ENCODE data around the gene NHERF1.
A peak's percentile ranks its signal among the peaks of the same experiment; 100 is the strongest.

The NHERF1 gene

DNA sequence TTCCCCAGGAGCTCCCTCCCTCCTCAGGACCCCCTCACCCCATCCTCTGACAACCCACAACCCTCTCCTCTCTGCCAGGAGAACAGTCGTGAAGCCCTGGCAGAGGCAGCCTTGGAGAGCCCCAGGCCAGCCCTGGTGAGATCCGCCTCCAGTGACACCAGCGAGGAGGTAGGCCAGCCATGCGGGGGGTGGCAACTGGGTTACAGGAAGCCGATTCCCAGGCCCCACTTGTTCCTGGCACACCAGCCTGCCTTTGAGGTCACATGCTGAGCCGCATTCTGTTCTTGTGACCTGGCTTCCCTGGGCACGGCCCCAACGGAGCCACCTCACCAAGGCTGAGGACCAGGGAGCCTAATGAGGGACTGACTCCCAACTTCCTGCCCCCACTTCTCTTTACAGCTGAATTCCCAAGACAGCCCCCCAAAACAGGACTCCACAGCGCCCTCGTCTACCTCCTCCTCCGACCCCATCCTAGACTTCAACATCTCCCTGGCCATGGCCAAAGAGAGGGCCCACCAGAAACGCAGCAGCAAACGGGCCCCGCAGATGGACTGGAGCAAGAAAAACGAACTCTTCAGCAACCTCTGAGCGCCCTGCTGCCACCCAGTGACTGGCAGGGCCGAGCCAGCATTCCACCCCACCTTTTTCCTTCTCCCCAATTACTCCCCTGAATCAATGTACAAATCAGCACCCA, 19.8 kb downstream of the NHERF1 start:
- H4K20me1 ChIP-seq (ENCODE audit: insufficient read depth, low read length): peaks cover 79% of the 10 kb centered on the region
- H3K27ac ChIP-seq (ENCODE audit: low read length): no peak overlapping the region
- no peak overlapping the region for H3K9ac ChIP-seq (ENCODE audit: low read depth, low read length)
- no peak overlapping the region for H2AFZ ChIP-seq (ENCODE audit: low read depth, low read length)
- peaks cover 35% of the 10 kb centered on the region for H3K79me2 ChIP-seq (ENCODE audit: insufficient read depth, low read length)
- no peak for DNase-seq
- H3K9me3 ChIP-seq (ENCODE audit: insufficient read depth, low read length, severe bottlenecking): no peaks in the 10 kb centered on the region
- peaks cover 95% of the 10 kb centered on the region for H3K36me3 ChIP-seq (ENCODE audit: insufficient read depth, low read length)
- no peaks in the 10 kb centered on the region for H3K4me1 ChIP-seq (ENCODE audit: insufficient read depth, low read length)
- no peak overlapping the region for H3K4me3 ChIP-seq (ENCODE audit: low read depth in 1 of 2, low read length in 2 of 2)
- no peaks in the 10 kb centered on the region for H3K27me3 ChIP-seq (ENCODE audit: insufficient read depth, low read length, poor library complexity)
- no peak overlapping the region for H3K4me2 ChIP-seq (ENCODE audit: insufficient read depth, low read length)
- no peak for TF ChIP-seq EZH2 (IDR thresholded peaks at IDR 0.05; ENCODE audit: borderline replicate concordance, low read depth, low read length, severe bottlenecking)
- TF ChIP-seq CTCF (IDR thresholded peaks at IDR 0.05; ENCODE audit: borderline replicate concordance, extremely low read depth, low read length, poor library complexity, severe bottlenecking): no peak
- no peak for ATAC-seq (ENCODE audit: insufficient read depth, low read depth)

DNA sequence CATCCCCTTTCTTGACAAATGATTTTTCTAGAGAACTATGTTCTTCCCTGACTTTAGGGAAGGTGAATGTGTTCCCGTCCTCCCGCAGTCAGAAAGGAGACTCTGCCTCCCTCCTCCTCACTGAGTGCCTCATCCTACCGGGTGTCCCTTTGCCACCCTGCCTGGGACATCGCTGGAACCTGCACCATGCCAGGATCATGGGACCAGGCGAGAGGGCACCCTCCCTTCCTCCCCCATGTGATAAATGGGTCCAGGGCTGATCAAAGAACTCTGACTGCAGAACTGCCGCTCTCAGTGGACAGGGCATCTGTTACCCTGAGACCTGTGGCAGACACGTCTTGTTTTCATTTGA, 20.3 kb downstream of the NHERF1 start:
- TF ChIP-seq EZH2 (IDR thresholded peaks at IDR 0.05; ENCODE audit: borderline replicate concordance, low read depth, low read length, severe bottlenecking) (no peak), CTCF (IDR thresholded peaks at IDR 0.05; ENCODE audit: borderline replicate concordance, extremely low read depth, low read length, poor library complexity, severe bottlenecking) (no peak)
- no peak overlapping the region for H3K4me2 ChIP-seq (ENCODE audit: insufficient read depth, low read length)
- H3K9ac ChIP-seq (ENCODE audit: low read depth, low read length): no peak overlapping the region
- DNase-seq (no peak), ATAC-seq (ENCODE audit: insufficient read depth, low read depth) (no peak)
- no peak overlapping the region for H3K4me3 ChIP-seq (ENCODE audit: low read depth in 1 of 2, low read length in 2 of 2)
- peaks cover 79% of the 10 kb centered on the region for H4K20me1 ChIP-seq (ENCODE audit: insufficient read depth, low read length)
- H3K27ac ChIP-seq (ENCODE audit: low read length): no peak overlapping the region
- H3K4me1 ChIP-seq (ENCODE audit: insufficient read depth, low read length): peaks cover 3% of the 10 kb centered on the region; the same call in 1 of the 2 replicates
- H3K36me3 ChIP-seq (ENCODE audit: insufficient read depth, low read length): peaks cover 95% of the 10 kb centered on the region
- no peak overlapping the region for H2AFZ ChIP-seq (ENCODE audit: low read depth, low read length)
- peaks cover 34% of the 10 kb centered on the region for H3K79me2 ChIP-seq (ENCODE audit: insufficient read depth, low read length)
- no peaks in the 10 kb centered on the region for H3K9me3 ChIP-seq (ENCODE audit: insufficient read depth, low read length, severe bottlenecking)
- H3K27me3 ChIP-seq (ENCODE audit: insufficient read depth, low read length, poor library complexity): no peaks in the 10 kb centered on the region

- DNase-seq: no peak
- no peak for ATAC-seq (ENCODE audit: insufficient read depth, low read depth)
- H3K27ac ChIP-seq (ENCODE audit: low read length): 0 out of 2 replicates have a peak overlapping the region, but pooled peaks have one; percentile 31
- no peaks in the 10 kb centered on the region for H3K9me3 ChIP-seq (ENCODE audit: insufficient read depth, low read length, severe bottlenecking)
- peaks cover 4% of the 10 kb centered on the region; the same call in 1 of the 2 replicates for H3K4me1 ChIP-seq (ENCODE audit: insufficient read depth, low read length)
- peaks cover 93% of the 10 kb centered on the region for H3K36me3 ChIP-seq (ENCODE audit: insufficient read depth, low read length)
- no peaks in the 10 kb centered on the region for H3K27me3 ChIP-seq (ENCODE audit: insufficient read depth, low read length, poor library complexity)
- H3K9ac ChIP-seq (ENCODE audit: low read depth, low read length): no peak overlapping the region
- no peak overlapping the region for H2AFZ ChIP-seq (ENCODE audit: low read depth, low read length)
- H3K4me2 ChIP-seq (ENCODE audit: insufficient read depth, low read length): no peak overlapping the region
- H3K79me2 ChIP-seq (ENCODE audit: insufficient read depth, low read length): peaks cover 33% of the 10 kb centered on the region
- TF ChIP-seq EZH2 (IDR thresholded peaks at IDR 0.05; ENCODE audit: borderline replicate concordance, low read depth, low read length, severe bottlenecking) (no peak), CTCF (IDR thresholded peaks at IDR 0.05; ENCODE audit: borderline replicate concordance, extremely low read depth, low read length, poor library complexity, severe bottlenecking) (no peak)
- peaks cover 76% of the 10 kb centered on the region for H4K20me1 ChIP-seq (ENCODE audit: insufficient read depth, low read length)
- no peak overlapping the region for H3K4me3 ChIP-seq (ENCODE audit: low read depth in 1 of 2, low read length in 2 of 2)
Observed at GRCh38 chr17:74769266-74769855, 20.9 kb downstream of the NHERF1 start.
